Gastrocnemius medialis (tissue), 4 donors: Measurements from ENCODE around the gene ATAD1.
"Not testable (repeated sequence)": the region's sequence is repeated elsewhere in the genome, so short reads cannot be mapped to it uniquely, and the experiment has no call there.

Experiments
- POLR2A ChIP-seq, 2 donors: fragments of 450-650 bp; IDR thresholded peaks; one replicate each; pipeline ENCODE4 v1.6.1; 2017; ENCODE audit warnings: antibody characterized with exemption in 2 of 2, mild to moderate bottlenecking in 2 of 2, moderate library complexity in 2 of 2
- TF ChIP-seq, protein P1 (sequence below), 5 experiments: fragments of 450-650 bp in 3 of 5; fragments of 200-600 bp in 2 of 5; sonication (generic) in 2 of 5; IDR thresholded peaks in 4 of 5; conservative IDR thresholded peaks in 1 of 5; 1 replicate in 4 of 5; 2 replicates in 1 of 5; pipeline ENCODE4 v1.5.1; 2016 to 2019; ENCODE audit warnings: antibody characterized with exemption in 5 of 5, mild to moderate bottlenecking in 3 of 5, moderate library complexity in 3 of 5

DNA sequence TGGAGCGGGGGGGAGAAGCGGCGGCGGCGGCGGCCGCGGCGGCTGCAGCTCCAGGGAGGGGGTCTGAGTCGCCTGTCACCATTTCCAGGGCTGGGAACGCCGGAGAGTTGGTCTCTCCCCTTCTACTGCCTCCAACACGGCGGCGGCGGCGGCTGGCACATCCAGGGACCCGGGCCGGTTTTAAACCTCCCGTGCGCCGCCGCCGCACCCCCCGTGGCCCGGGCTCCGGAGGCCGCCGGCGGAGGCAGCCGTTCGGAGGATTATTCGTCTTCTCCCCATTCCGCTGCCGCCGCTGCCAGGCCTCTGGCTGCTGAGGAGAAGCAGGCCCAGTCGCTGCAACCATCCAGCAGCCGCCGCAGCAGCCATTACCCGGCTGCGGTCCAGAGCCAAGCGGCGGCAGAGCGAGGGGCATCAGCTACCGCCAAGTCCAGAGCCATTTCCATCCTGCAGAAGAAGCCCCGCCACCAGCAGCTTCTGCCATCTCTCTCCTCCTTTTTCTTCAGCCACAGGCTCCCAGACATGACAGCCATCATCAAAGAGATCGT is 46.0 kb upstream of the ATAD1 start:
- TF ChIP-seq, protein P1, sequence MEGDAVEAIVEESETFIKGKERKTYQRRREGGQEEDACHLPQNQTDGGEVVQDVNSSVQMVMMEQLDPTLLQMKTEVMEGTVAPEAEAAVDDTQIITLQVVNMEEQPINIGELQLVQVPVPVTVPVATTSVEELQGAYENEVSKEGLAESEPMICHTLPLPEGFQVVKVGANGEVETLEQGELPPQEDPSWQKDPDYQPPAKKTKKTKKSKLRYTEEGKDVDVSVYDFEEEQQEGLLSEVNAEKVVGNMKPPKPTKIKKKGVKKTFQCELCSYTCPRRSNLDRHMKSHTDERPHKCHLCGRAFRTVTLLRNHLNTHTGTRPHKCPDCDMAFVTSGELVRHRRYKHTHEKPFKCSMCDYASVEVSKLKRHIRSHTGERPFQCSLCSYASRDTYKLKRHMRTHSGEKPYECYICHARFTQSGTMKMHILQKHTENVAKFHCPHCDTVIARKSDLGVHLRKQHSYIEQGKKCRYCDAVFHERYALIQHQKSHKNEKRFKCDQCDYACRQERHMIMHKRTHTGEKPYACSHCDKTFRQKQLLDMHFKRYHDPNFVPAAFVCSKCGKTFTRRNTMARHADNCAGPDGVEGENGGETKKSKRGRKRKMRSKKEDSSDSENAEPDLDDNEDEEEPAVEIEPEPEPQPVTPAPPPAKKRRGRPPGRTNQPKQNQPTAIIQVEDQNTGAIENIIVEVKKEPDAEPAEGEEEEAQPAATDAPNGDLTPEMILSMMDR (IDR thresholded peaks at IDR 0.05 in 4 of 5, conservative IDR thresholded peaks at IDR 0.05 in 1 of 5): not testable (repeated sequence)
- TF ChIP-seq POLR2A (IDR thresholded peaks at IDR 0.05): not testable (repeated sequence)
